Anterior cingulate cortex (tissue), 58 donors: ENCODE measurements around the gene SARNP.

Experiments
- DNase-seq, 58 donors: peaks; one replicate each; lab custom pipeline; 2025; lab: John Stamatoyannopoulos, UW

SARNP gene

GRCh38 chr12:55715833-55716581 is 101.5 kb downstream of the SARNP start, which contains the start of gene BLOC1S1:
Gene BLOC1S1 (plus strand): TSS chr12:55716046. CDS start chr12:55716052, 6 bp downstream.
- DNase-seq: peak in 57 of 58 donors; percentile 52 to 92 (median 83)

GRCh38 chr12:55715169-55715764 is 102.3 kb downstream of the SARNP start:
- DNase-seq: no peak

DNA sequence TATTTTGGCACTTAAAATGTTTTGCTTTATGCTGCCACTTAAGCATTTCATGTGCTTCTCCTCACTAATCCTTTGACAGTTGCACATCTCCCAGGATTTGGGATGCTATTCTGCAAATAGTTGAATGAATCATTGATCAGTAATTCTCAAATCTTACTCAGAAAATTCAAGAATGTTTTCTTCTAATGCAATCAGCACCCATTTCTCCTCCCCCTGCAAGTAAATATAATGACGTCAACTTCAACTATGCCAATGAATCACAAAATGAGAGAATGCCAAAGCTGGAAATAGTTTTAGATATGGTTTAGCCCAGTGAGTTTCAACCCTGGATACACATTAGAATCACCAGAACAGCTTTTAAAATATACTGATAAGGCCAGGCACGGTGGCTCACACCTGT is 103.8 kb downstream of the SARNP start:
- DNase-seq: no peak

GRCh38 chr12:55712700-55713415 is 104.7 kb downstream of the SARNP start:
- peak in 2 of 58 donors; percentile 10 to 11 for DNase-seq

DNA sequence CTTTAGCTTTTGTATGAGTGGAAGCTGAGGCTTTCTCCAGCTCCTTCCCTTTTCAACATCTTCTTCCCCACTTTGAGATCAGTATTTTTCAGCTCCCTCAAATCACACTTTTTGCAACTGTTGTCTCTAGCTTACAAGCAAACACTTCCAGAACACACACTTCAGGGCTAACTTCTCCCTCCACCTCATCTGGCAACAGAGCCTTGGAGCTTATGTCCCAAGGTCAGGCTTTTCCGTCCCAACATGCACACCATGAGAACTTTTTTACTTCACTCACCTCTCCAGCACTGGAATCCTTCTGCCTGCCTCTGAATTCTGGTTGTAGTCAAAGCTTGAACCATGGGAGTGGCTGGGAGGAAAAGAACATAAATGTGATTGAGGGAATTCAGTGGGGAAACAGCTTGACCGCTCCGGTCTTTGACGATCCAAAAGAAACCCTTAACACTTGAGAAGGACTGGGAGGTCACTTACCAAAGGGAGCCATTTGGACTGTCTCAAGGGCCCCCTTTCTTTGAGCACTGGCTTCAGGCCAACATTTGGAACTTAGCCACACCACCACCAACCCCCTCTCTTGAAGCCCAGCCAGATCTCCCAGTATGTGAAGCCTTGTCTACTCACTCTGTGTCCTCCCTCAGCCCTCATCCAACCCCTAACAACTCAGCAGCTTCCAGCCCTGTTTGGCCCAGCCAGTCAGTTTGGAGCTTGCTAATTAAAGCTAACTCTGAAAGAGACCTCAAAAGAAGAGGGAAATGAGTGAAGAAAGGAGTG is 105.6 kb downstream of the SARNP start:
- DNase-seq: peak in 40 of 58 donors; percentile 13 to 90 (median 52)

DNA sequence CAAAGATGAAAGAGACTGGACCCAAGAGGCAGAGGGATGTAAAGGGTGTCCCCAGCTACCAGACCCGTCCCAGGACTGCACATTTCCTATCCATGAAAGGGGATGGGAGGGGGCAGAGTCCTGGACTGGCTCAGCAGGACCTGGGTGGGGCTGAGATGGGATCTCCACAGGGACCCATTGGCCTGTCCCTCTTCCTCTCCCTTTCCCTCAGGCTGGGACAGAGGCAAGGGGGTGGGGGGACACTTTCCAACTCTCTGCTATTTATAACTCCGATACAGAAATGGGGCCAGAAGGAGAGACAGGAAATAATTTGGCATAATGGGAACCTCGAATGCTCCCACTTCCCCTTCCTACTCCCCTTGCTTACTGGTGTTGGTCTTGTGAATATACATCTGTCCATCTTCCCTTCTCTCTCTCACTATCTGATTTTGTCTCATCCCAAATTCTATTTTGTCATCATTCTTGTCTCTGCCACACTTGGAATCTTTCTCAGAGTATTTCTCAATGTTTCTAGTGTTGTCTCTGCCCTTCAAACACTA is 108.8 kb downstream of the SARNP start:
- no peak for DNase-seq

GRCh38 chr12:55707841-55708694 is 109.5 kb downstream of the SARNP start, which contains the start of gene ITGA7:
Gene ITGA7 (minus strand): TSS chr12:55707904. CDS start chr12:55707682, 222 bp downstream.
- peak in 54 of 58 donors; percentile 11 to 79 (median 56) for DNase-seq
